DMS 273 (cell line): ENCODE measurements around the gene JAML.
A peak's percentile ranks its signal among the peaks of the same experiment; 100 is the strongest.

Experiments
- DNase-seq: peaks from one replicate; lab custom pipeline; 2025; ENCODE audit not compliant: unreplicated experiment; lab: John Stamatoyannopoulos, UW

The JAML gene

GRCh38 chr11:118216621-118217481, 8.0 kb downstream of the JAML start:
- DNase-seq = peak; percentile 3

DNA sequence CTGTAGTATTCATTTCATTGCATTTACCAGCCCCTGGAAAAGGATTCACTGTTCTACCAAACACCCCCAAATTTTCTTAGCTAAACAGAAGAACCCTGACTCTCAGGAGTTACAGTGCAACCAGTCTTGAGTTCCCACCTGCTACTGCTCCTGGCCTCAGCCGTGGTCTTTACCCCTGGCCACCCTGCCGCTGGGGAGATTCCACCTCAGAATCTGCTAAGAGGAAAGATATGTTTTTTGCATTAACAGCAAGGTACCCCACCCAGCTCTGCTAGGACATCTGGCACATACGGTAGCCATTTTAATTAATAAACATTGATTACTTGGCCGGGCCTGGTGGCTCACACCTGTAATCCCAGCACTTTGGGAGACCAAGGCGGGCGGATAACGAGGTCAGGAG, 9.0 kb downstream of the JAML start:
- DNase-seq = no peak

GRCh38 chr11:118215262-118215661, 9.5 kb downstream of the JAML start:
- DNase-seq = no peak

DNA sequence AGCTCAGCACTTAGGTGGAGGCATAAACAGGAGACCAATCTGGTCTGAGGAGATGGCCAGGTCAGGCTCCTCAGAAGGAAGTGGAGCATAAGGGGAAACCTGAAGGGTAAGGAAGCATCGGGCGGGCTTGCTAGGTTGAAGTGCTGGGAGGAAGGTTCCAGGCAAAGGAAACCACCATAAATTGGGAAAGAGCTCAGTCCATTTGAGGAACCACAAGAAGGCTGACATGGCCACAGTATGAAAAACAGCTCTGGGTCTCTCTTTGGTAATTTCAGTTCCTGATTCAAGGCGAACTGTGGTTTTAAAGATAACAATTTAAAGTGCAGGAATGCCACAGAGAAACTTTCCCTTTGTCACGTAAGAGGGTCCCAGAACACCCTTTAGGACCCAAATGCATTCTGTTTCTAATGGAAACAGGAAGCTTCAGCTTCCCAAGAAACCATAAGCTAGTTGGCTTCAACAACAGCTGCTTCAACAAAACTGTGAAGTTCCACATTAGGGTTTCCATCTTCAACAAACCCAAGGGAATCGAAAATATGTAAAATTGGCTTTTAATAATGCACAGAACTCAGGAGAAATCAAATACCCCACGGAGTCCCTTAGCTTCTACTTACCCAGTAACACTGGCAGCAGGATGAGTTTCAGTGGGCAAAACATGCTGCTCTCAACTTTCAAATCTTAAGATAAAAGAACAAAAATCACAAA, 10.4 kb downstream of the JAML start:
- DNase-seq = no peak

GRCh38 chr11:118213781-118214180, 11.0 kb downstream of the JAML start:
- DNase-seq = no peak

GRCh38 chr11:118213201-118213600, 11.6 kb downstream of the JAML start:
- DNase-seq = no peak

GRCh38 chr11:118212781-118213191, 12.0 kb downstream of the JAML start:
- no peak for DNase-seq

DNA sequence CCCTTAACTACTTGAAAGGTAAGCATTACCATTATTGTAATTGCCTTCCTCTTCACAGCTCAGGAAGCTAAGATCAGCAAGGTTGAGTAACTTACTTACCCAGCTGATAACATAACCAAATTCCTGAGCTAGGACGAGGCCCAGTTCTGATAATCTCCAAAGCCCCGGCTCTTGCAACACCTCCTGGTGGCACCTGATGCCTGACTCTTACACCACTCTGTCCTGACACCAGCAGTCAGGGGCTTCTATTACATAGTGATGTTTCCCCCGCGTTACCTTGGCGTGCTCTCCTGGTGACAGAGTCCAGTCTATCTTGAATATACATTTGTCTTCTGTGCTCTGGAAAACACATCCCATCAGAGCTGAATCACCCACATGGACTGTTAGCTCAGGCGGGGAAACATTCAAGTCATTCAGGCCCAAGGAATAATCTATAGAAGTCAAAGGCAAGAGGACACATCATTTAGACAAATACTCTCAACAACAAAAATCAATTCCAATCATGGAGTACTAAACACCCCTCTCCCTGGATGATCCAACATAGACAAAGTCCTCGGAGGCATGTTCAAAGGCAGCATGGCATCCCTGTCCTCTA, 12.6 kb downstream of the JAML start:
- no peak for DNase-seq

DNA sequence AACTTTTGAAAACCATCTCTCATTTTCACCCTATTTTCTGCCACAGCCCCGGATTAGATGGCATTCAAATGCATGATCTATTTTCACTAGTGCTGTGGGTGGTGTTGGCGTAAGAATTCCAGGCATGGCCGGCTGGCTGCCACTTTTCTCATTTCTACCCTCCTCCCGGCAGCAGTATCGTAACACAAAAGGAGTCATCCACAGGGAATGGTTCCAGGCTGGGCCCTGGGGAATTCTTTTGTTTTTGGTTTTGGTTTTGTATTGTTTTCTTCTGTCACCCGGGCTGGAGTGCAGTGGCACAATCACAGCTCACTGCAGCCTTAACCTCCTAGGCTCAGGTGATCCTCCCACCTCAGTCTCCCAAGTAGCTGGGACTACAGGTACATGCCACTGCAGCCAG, 13.8 kb downstream of the JAML start:
- DNase-seq = no peak

DNA sequence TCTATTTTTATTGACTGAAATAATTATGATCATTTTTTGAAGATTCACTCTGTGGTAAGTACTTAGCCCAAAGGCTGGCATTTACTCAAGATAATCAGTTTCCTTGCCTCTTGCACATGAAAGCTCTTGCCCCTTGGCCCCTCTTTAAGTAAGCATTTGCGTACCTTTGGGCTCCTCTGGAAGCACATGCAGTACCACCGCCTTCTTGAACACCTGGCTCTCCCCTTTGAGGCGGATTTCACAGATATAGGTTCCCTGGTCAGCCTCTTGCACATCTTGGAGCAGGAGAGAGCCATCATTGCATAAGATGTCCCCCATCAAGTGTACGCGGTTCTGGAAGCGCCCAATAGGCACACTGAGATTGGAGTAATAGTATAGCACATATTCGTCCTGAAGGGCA, 14.5 kb downstream of the JAML start:
- no peak for DNase-seq

DNA sequence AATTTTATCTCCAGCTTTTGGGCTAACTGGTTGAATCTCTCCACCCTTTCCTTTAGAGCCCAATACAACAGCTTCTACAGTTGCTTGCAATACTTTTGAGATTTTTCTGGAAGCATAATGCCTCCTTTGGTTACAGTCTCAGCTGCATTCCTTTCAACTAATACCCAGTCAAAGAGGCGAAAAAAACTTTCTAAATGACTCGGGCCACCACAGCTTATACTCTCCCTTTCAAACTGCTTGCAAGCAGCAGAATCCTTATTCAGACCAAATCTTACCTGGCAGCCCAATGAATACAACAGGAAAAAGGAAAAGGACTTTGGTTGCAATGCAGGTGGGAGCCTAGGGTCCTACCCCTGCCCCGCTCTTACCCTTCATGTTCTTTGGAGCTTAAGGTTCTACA, 15.8 kb downstream of the JAML start:
- DNase-seq = no peak

GRCh38 chr11:118207079-118207478, 17.7 kb downstream of the JAML start:
- no peak for DNase-seq

- DNase-seq = peak; percentile 8
Measured at GRCh38 chr11:118206391-118207031, 18.3 kb downstream of the JAML start.

GRCh38 chr11:118205606-118206378, 19.0 kb downstream of the JAML start:
- DNase-seq = no peak

DNA sequence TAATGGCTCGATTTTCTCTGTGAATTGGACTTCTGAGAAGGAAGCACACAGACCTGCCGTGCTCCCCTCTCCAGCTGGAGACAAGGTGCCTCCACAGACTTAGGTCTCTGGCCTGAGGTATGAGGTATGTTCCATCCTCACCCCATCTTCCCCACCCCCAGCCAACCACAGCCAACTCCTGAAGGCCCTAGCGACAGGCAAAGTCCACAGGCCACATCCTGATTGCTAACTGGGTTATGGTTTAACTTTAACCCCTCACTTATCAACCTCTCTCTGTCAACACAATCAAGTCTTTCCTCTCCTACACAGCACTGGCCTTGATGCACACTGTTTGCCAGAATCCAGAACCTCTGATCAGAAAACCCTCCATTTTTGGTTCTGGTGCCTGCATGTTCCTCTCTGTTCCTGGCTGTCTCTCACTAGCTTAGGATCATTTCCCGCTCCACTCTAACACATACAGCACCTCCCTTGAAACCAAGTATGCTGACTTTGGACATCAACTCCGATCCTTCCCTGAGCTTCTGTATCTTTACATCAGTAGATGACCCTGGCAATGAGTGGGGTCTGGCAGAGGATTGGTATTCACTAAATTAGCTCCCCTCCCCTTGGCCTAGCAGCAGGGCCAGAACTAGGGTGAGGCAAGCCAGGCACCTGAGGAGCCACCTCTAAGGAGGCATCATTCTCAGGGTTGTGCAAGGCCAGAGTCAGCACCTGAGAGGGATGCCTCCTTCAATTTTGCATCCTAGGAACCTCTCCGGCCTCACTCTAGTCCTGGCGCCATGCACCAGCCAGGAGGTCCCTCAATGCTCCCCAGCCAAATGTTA, 22.0 kb downstream of the JAML start:
- no peak for DNase-seq

DNA sequence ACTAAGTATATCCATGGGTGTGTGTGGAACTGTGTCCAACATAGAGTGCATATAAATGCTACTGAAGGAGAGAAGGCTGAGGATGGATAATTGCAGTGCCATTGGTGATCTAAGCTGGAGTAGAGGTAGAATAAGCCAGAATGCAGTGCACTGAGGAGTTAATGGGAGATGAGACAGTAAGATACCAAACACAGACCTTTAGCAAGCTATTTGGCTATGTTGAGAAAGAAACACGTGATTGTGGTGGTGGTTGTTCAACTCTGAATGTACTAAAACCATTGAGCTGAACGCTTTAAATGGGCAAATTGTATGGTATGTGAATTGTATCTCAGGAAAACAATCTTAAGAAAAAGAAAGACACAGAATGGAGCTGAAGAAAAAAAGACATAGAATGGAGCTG, 22.8 kb downstream of the JAML start:
- DNase-seq = no peak

- DNase-seq = no peak
Measured at GRCh38 chr11:118200901-118201680, 23.7 kb downstream of the JAML start.

DNA sequence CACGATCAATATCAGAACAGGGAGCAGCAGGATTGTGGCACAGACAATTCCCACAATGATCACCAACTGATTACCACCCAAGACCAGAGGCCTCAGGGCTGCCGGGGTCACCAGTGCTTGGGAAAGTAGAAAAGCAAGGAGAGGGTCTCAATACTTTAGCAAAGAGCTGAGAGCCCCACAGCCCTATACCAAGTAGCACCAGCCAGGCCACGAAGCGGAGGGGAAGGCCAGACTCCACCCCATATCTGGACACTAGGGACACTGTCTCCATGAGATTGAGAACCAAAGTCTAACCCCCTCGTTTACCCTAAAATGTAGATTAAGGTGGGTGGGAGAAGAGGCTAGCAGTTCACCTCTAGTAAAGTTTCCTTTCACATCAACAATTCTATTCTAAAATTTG, 24.3 kb downstream of the JAML start:
- DNase-seq = no peak

DNA sequence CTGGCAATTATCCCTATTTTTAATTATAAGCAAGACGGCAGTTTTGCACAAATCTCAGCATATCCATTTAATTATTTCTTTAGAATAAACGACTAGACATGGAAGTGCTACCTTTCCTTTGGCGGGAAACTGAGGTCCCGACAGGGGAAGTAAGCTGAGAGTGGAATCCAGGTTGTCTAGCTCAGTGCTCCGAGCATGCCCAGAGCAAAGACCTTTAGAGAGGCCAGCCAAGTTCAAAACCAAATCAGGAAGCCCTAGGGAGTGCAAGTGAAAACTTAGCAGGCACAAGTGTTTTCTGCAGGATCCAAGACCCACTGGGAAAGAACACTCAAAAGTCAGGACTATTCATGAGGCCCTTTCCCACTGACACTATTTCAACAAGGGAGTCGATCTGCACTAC, 25.7 kb downstream of the JAML start:
- no peak for DNase-seq
